ENCODE data around the gene ACO2. TPM values are rescaled to one million over a fixed set of nuclear protein-coding genes. Genes with fewer than 3 reads are reported as not detected.

ACO2 gene
- total and polyA plus RNA-seq, 2 of the 13 experiments (the other 11 are each of a cell fraction or from before 2014, with no cell fraction given) = 19.2 to 45.6 TPM

DNA sequence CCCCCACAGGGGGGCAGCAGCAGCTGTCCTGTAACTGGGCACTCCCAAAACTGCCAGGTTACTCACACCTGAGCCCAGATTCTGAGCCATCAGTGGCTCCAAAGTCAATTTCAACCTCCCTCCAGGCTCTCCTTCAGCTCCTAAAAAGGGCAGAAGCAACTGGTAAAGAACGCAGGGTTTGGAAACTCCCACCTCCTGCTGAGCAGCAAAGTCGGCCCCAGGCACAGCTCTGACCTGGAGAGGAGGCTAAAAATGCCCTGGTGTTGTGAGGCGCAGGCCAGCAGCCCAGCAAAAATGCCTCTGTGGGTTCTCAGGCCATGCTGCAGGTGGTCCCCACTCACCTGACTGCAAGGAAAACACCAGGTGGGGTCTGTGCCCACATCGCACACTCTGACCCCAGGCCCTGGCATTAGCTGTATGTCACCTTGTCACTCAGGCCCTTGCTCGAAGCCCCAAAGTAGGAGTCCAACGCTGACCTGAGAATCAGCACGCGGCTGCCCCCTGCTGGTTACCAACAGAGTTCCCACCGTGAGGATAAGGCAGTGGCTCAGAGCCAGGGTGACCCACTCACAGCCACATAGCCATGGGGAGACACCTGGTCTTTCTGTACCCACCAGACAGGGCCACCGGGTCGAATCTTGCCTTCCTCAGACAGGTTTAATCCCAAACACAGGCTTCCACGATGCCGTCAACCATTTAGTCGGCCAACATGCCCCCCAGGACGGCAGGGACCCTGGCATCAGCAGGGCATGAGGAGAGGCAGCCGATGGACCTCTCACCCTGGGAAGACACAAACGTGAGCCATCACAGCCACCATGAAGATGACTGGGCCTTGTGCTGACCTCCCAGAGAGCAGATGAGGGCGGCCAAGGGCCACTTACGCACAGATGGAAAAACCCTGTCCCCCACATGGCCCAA, 64.2 kb downstream of the ACO2 start (continued):
- no peak for TF ChIP-seq ZBTB44 (CRISPR knock-in tag; IDR thresholded peaks at IDR 0.05)
- no peak for TF ChIP-seq IKZF1 (IDR thresholded peaks at IDR 0.05)
- TF ChIP-seq ZNF619 (CRISPR knock-in tag; IDR thresholded peaks at IDR 0.05) = no peak
- no peak for TF ChIP-seq PTBP1 (IDR thresholded peaks at IDR 0.05; ENCODE audit: low read depth, low read length, poor library complexity, severe bottlenecking)
- TF ChIP-seq, protein P1, sequence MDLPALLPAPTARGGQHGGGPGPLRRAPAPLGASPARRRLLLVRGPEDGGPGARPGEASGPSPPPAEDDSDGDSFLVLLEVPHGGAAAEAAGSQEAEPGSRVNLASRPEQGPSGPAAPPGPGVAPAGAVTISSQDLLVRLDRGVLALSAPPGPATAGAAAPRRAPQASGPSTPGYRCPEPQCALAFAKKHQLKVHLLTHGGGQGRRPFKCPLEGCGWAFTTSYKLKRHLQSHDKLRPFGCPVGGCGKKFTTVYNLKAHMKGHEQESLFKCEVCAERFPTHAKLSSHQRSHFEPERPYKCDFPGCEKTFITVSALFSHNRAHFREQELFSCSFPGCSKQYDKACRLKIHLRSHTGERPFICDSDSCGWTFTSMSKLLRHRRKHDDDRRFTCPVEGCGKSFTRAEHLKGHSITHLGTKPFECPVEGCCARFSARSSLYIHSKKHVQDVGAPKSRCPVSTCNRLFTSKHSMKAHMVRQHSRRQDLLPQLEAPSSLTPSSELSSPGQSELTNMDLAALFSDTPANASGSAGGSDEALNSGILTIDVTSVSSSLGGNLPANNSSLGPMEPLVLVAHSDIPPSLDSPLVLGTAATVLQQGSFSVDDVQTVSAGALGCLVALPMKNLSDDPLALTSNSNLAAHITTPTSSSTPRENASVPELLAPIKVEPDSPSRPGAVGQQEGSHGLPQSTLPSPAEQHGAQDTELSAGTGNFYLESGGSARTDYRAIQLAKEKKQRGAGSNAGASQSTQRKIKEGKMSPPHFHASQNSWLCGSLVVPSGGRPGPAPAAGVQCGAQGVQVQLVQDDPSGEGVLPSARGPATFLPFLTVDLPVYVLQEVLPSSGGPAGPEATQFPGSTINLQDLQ (CRISPR knock-in tag; IDR thresholded peaks at IDR 0.05) = no peak
- TF ChIP-seq NAIF1 (CRISPR knock-in tag; IDR thresholded peaks at IDR 0.05; ENCODE audit: borderline replicate concordance) = no peak
- TF ChIP-seq SNRNP70 (IDR thresholded peaks at IDR 0.05; ENCODE audit: low read depth, low read length) = no peak
- no peak for TF ChIP-seq ATM (IDR thresholded peaks at IDR 0.05; ENCODE audit: borderline replicate concordance)
- TF ChIP-seq ZNF235 (CRISPR knock-in tag; IDR thresholded peaks at IDR 0.05; ENCODE audit: borderline replicate concordance) = no peak
- no peak for TF ChIP-seq SOX6 (IDR thresholded peaks at IDR 0.05)
- no peak for TF ChIP-seq SOX6 (CRISPR knock-in tag; IDR thresholded peaks at IDR 0.05)
- no peak for TF ChIP-seq ZNF496 (CRISPR knock-in tag; IDR thresholded peaks at IDR 0.05; ENCODE audit: insufficient replicate concordance)
- peak; percentile 78 for TF ChIP-seq XRCC5 (optimal IDR thresholded peaks at IDR 0.05; ENCODE audit: low read length)
- no peak for TF ChIP-seq NR2F6 (IDR thresholded peaks at IDR 0.05)
- no peak for TF ChIP-seq NR2F6 (CRISPR knock-in tag; IDR thresholded peaks at IDR 0.05)
- no peak for TF ChIP-seq TCF7L2 (IDR thresholded peaks at IDR 0.05; ENCODE audit: low read depth, low read length)
- no peak for TF ChIP-seq ZNF274 (CRISPR knock-in tag; IDR thresholded peaks at IDR 0.05)
- TF ChIP-seq, protein P2, sequence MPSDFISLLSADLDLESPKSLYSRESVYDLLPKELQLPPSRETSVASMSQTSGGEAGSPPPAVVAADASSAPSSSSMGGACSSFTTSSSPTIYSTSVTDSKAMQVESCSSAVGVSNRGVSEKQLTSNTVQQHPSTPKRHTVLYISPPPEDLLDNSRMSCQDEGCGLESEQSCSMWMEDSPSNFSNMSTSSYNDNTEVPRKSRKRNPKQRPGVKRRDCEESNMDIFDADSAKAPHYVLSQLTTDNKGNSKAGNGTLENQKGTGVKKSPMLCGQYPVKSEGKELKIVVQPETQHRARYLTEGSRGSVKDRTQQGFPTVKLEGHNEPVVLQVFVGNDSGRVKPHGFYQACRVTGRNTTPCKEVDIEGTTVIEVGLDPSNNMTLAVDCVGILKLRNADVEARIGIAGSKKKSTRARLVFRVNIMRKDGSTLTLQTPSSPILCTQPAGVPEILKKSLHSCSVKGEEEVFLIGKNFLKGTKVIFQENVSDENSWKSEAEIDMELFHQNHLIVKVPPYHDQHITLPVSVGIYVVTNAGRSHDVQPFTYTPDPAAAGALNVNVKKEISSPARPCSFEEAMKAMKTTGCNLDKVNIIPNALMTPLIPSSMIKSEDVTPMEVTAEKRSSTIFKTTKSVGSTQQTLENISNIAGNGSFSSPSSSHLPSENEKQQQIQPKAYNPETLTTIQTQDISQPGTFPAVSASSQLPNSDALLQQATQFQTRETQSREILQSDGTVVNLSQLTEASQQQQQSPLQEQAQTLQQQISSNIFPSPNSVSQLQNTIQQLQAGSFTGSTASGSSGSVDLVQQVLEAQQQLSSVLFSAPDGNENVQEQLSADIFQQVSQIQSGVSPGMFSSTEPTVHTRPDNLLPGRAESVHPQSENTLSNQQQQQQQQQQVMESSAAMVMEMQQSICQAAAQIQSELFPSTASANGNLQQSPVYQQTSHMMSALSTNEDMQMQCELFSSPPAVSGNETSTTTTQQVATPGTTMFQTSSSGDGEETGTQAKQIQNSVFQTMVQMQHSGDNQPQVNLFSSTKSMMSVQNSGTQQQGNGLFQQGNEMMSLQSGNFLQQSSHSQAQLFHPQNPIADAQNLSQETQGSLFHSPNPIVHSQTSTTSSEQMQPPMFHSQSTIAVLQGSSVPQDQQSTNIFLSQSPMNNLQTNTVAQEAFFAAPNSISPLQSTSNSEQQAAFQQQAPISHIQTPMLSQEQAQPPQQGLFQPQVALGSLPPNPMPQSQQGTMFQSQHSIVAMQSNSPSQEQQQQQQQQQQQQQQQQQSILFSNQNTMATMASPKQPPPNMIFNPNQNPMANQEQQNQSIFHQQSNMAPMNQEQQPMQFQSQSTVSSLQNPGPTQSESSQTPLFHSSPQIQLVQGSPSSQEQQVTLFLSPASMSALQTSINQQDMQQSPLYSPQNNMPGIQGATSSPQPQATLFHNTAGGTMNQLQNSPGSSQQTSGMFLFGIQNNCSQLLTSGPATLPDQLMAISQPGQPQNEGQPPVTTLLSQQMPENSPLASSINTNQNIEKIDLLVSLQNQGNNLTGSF (CRISPR knock-in tag; IDR thresholded peaks at IDR 0.05) = no peak
- no peak for TF ChIP-seq NRL (CRISPR knock-in tag; IDR thresholded peaks at IDR 0.05; ENCODE audit: borderline replicate concordance)
- peak; percentile 47; the same call in 1 of the 2 replicates for TF ChIP-seq SMC3 (IDR thresholded peaks at IDR 0.05; ENCODE audit: low read length)
- TF ChIP-seq SP4 (CRISPR knock-in tag; IDR thresholded peaks at IDR 0.05) = no peak
- TF ChIP-seq KLF9 (CRISPR knock-in tag; IDR thresholded peaks at IDR 0.05; ENCODE audit: low read depth) = no peak
- TF ChIP-seq ZNF3 (CRISPR knock-in tag; IDR thresholded peaks at IDR 0.05) = no peak

All from HepG2 (cell line).